Stimulated activated CD4-positive, alpha-beta T cell treated with anti-CD3 and anti-CD28 coated beads, Interleukin-1b, Interleukin-23, amount 100 ng/mL, for 24 hours (primary cell): ENCODE measurements around the gene NLRX1.
A peak's percentile ranks its signal among the peaks of the same experiment; 100 is the strongest.
"Not testable (repeated sequence)": the region's sequence is repeated elsewhere in the genome, so short reads cannot be mapped to it uniquely, and the experiment has no call there.

Experiments used
- DNase-seq, 4 experiments: peaks; one replicate each; pipeline ENCODE4 v3.0.0-alpha.2; 2020; ENCODE audit warnings: low read depth in 4 of 4, low spot score in 1 of 4

NLRX1 gene

GRCh38 chr11:119168471-119169281 lies at the start of gene NLRX1:
TSS of gene NLRX1 (plus strand) at chr11:119168725. CDS start at chr11:119171404, 2,679 bp downstream.
- DNase-seq = peak; percentile 57 to 80 (median 70)

- no peak for DNase-seq
Measured at GRCh38 chr11:119118946-119119345, 49.6 kb upstream of the NLRX1 start.

GRCh38 chr11:119120639-119121007 lies 47.9 kb upstream of the NLRX1 start:
- no peak for DNase-seq

GRCh38 chr11:119121008-119121810 lies 47.3 kb upstream of the NLRX1 start, which contains the start of gene HINFP:
TSS of gene HINFP (plus strand) at chr11:119121580. CDS start at chr11:119126945, 5,365 bp downstream.
- DNase-seq = peak; percentile 98 to 100 (median 100)

GRCh38 chr11:119121811-119122124 lies 46.8 kb upstream of the NLRX1 start:
- peak in 2 of 4 experiments; percentile 33 to 37 for DNase-seq

- DNase-seq = no peak
Measured at GRCh38 chr11:119125821-119126220, 42.7 kb upstream of the NLRX1 start.

- no peak for DNase-seq
Measured at GRCh38 chr11:119126675-119127268, 41.8 kb upstream of the NLRX1 start.

GRCh38 chr11:119130662-119131061 lies 37.9 kb upstream of the NLRX1 start:
- DNase-seq = no peak

- no peak for DNase-seq
Measured at GRCh38 chr11:119134389-119134978, 34.0 kb upstream of the NLRX1 start.

GRCh38 chr11:119139276-119139675 lies 29.2 kb upstream of the NLRX1 start:
- not testable (repeated sequence) for DNase-seq

- DNase-seq = no peak
Measured at GRCh38 chr11:119144825-119145486, 23.6 kb upstream of the NLRX1 start.

- DNase-seq = no peak
Measured at GRCh38 chr11:119145551-119145950, 23.0 kb upstream of the NLRX1 start.

- no peak for DNase-seq
Measured at GRCh38 chr11:119147604-119148333, 20.8 kb upstream of the NLRX1 start.

- no peak for DNase-seq
Measured at GRCh38 chr11:119148720-119149017, 19.9 kb upstream of the NLRX1 start.

- DNase-seq = no peak
Measured at GRCh38 chr11:119149018-119149785, 19.3 kb upstream of the NLRX1 start, which contains the start of gene ABCG4. TSS of gene ABCG4 (plus strand) at chr11:119149052. CDS start at chr11:119149966, 914 bp downstream.

GRCh38 chr11:119149786-119150275 lies 18.7 kb upstream of the NLRX1 start:
- no peak for DNase-seq

GRCh38 chr11:119152043-119152442 lies 16.5 kb upstream of the NLRX1 start:
- DNase-seq = no peak

- no peak for DNase-seq
Measured at GRCh38 chr11:119152604-119153003, 15.9 kb upstream of the NLRX1 start.

- no peak for DNase-seq
Measured at GRCh38 chr11:119153049-119153818, 15.3 kb upstream of the NLRX1 start.
